CD14-positive monocyte (primary cell): Measurements from ENCODE around the gene CRYBA4. TPM values are rescaled to one million over a fixed set of nuclear protein-coding genes. Genes with fewer than 3 reads are reported as not detected.

ENCODE experiments used
- DNase-seq, 3 donors: peaks; one replicate each; pipeline ENCODE4 v3.0.0-alpha.2; 2011 to 2022
- H2AFZ ChIP-seq: 2 replicates; pipeline ENCODE4 v1.6.0; 2012; ENCODE audit warnings: mild to moderate bottlenecking, low read depth, low read length, inconsistent platforms; ENCODE audit not compliant: insufficient read depth, poor library complexity, severe bottlenecking
- H3K27ac ChIP-seq, 2 donors: 1 replicate in 1 of 2; 2 replicates in 1 of 2; pipeline ENCODE4 v1.5.1; 2012 to 2013; ENCODE audit warnings: low read length in 2 of 2, control low read depth in 1 of 2, inconsistent platforms in 1 of 2, low read depth in 1 of 2, mild to moderate bottlenecking in 1 of 2
- H3K27me3 ChIP-seq, 2 donors: one replicate each; pipeline versions ENCODE4 v1.6.0 to v1.6.1; 2011 to 2013; ENCODE audit warnings: low read length in 2 of 2; ENCODE audit not compliant: control insufficient read depth in 2 of 2, insufficient read depth in 2 of 2
- H3K36me3 ChIP-seq, 2 donors: replicated peaks in 1 of 2; 1 replicate in 1 of 2; 2 replicates in 1 of 2; pipeline versions ENCODE4 v1.5.1 to v1.6.1; 2012 to 2013; ENCODE audit warnings: low read length in 2 of 2, control low read depth in 1 of 2, inconsistent platforms in 1 of 2, mild to moderate bottlenecking in 1 of 2; ENCODE audit not compliant: insufficient read depth in 2 of 2, control insufficient read depth in 1 of 2
- H3K4me1 ChIP-seq, 2 donors: 1 replicate in 1 of 2; 2 replicates in 1 of 2; pipeline versions ENCODE4 v1.5.1 to v1.6.1; 2012 to 2013; ENCODE audit warnings: low read length in 2 of 2, control low read depth in 1 of 2, inconsistent platforms in 1 of 2, mild to moderate bottlenecking in 1 of 2, moderate library complexity in 1 of 2; ENCODE audit not compliant: insufficient read depth in 2 of 2, control insufficient read depth in 1 of 2
- H3K4me2 ChIP-seq: replicated peaks from 2 replicates; pipeline ENCODE3; 2012; ENCODE audit warnings: low read length, moderate library complexity, mild to moderate bottlenecking; ENCODE audit not compliant: poor library complexity, severe bottlenecking; ENCODE audit errors: extremely low read depth
- H3K4me3 ChIP-seq, 3 experiments: fragments of 200-600 bp in 1 of 3; sonication (generic) in 1 of 3; replicated peaks in 1 of 3; 1 replicate in 2 of 3; 2 replicates in 1 of 3; pipeline ENCODE4 v1.5.1; 2011 to 2013; ENCODE audit warnings: low read length in 3 of 3, mild to moderate bottlenecking in 3 of 3, control low read depth in 2 of 3, low read depth in 2 of 3, inconsistent platforms in 1 of 3, moderate library complexity in 1 of 3
- H3K79me2 ChIP-seq: 2 replicates; pipeline ENCODE4 v1.6.0; 2012; ENCODE audit warnings: mild to moderate bottlenecking, control low read depth, inconsistent platforms, low read length, moderate library complexity; ENCODE audit not compliant: insufficient read depth
- H3K9ac ChIP-seq: 2 replicates; pipeline ENCODE4 v1.6.0; 2017; ENCODE audit warnings: low read length, mild to moderate bottlenecking; ENCODE audit not compliant: insufficient read depth, poor library complexity, severe bottlenecking
- H3K9me3 ChIP-seq, 2 donors: replicated peaks in 1 of 2; 1 replicate in 1 of 2; 2 replicates in 1 of 2; pipeline versions ENCODE4 v1.5.1 to v1.6.1; 2012 to 2013; ENCODE audit warnings: low read length in 2 of 2, control low read depth in 1 of 2; ENCODE audit not compliant: control insufficient read depth in 1 of 2, insufficient read depth in 1 of 2
- H4K20me1 ChIP-seq: 2 replicates; pipeline ENCODE4 v1.6.0; 2012; ENCODE audit warnings: mild to moderate bottlenecking, low read length, control low read depth, moderate library complexity; ENCODE audit not compliant: insufficient read depth
- H3K27ac Mint-ChIP-seq, 7 donors: one replicate each; pipeline ENCODE4 v1.8.0; 2020; ENCODE audit warnings: mild to moderate bottlenecking in 7 of 7, mixed read lengths in 7 of 7, moderate library complexity in 6 of 7, inconsistent platforms in 2 of 7
- H3K27me3 Mint-ChIP-seq, 3 donors: one replicate each; pipeline ENCODE4 v1.8.0; 2021 to 2022; ENCODE audit warnings: low read depth in 3 of 3, mild to moderate bottlenecking in 3 of 3, mixed read lengths in 3 of 3, moderate library complexity in 3 of 3, inconsistent platforms in 1 of 3
- H3K36me3 Mint-ChIP-seq, 2 donors: one replicate each; pipeline ENCODE4 v1.8.0; 2020; ENCODE audit warnings: mixed read lengths in 2 of 2, inconsistent platforms in 1 of 2, mild to moderate bottlenecking in 1 of 2
- H3K4me1 Mint-ChIP-seq: one replicate; pipeline ENCODE4 v1.8.0; 2020; ENCODE audit warnings: mild to moderate bottlenecking, mixed read lengths
- H3K4me3 Mint-ChIP-seq, 2 donors: one replicate each; pipeline ENCODE4 v1.8.0; 2020; ENCODE audit warnings: mild to moderate bottlenecking in 2 of 2, mixed read lengths in 2 of 2, moderate library complexity in 1 of 2
- H3K9me3 Mint-ChIP-seq, 7 donors: one replicate each; pipeline ENCODE4 v1.8.0; 2020 to 2022; ENCODE audit warnings: mixed read lengths in 7 of 7, mild to moderate bottlenecking in 6 of 7, moderate library complexity in 6 of 7, inconsistent platforms in 2 of 7
- CTCF ChIP-seq: fragments of 200-600 bp; IDR thresholded peaks from one replicate; pipeline ENCODE4 v1.8.0; 2022; ENCODE audit warnings: antibody characterized with exemption, mild to moderate bottlenecking
- WGBS: methylation state at CpG from one replicate; pipeline ENCODE4 v1.1.5; 2013; ENCODE audit warnings: missing lambda C conversion rate; ENCODE audit not compliant: insufficient coverage; 5-methylcytosine and 5-hydroxymethylcytosine counted together
- intact Hi-C, 2 donors: fragments of 100-400 bp; cut with micrococcal nuclease; formaldehyde crosslinking; loops; one replicate each; pipeline versions ENCODE4 v1.15.0 to v1.15.1; 2023
- polyA plus RNA-seq, 3 donors: library from polyadenylated mRNA; depleted of rRNA in 1 of 3; unstranded in 2 of 3; stranded (reverse) in 1 of 3; fragments of 300-500 nt in 2 of 3; fragments of >200 nt in 1 of 3; fragmentation: Illumina TruSeq in 2 of 3; gene quantifications; 1 replicate in 2 of 3; 2 replicates in 1 of 3; pipeline ENCODE4 v1.2.3, GENCODE V29; 2012 to 2021

CRYBA4 gene
- polyA plus RNA-seq, 3 donors, result not detected

- intact Hi-C loops, result no loop called here
- Histone ChIP-seq H3K9me3 (no peaks in the 10 kb centered on the region), H4K20me1 (no peaks in the 10 kb centered on the region), H3K36me3 (no peaks in the 10 kb centered on the region), H3K27ac (no peak overlapping the region), H3K4me3 (no peak overlapping the region), H3K27me3 (no peaks in the 10 kb centered on the region), H2AFZ (no peak overlapping the region), H3K9ac (no peak overlapping the region), H3K4me1 (peaks cover 8 to 11% of the 10 kb centered on the region in 2 donors), H3K79me2 (no peaks in the 10 kb centered on the region), H3K4me2 (no peak overlapping the region)
- H3K9me3 Mint-ChIP-seq, result no peaks in the 10 kb centered on the region
- H3K36me3 Mint-ChIP-seq, result no peaks in the 10 kb centered on the region
- peaks cover 1 to 5% (median 1%) of the 10 kb centered on the region in 3 donors for H3K27me3 Mint-ChIP-seq
- 100% methylated on average over 2 of the region's 2 CpGs for WGBS
- DNase-seq, result no peak
- TF ChIP-seq CTCF, result no peak
- no peak overlapping the region for H3K4me3 Mint-ChIP-seq
- H3K27ac Mint-ChIP-seq, result no peak overlapping the region
- peaks cover 15% of the 10 kb centered on the region for H3K4me1 Mint-ChIP-seq
These were observed 12.5 kb upstream of the CRYBA4 start for GRCh38 chr22:26609287-26609686.

GRCh38 chr22:26610072-26610958, 11.4 kb upstream of the CRYBA4 start:
- no peak overlapping the region for H3K4me3 Mint-ChIP-seq
- DNase-seq, result peak in 1 of 3 donors; percentile 19
- Histone ChIP-seq H3K27me3 (no peaks in the 10 kb centered on the region), H3K9me3 (no peaks in the 10 kb centered on the region), H3K4me3 (no peak overlapping the region), H3K9ac (no peak overlapping the region), H4K20me1 (no peaks in the 10 kb centered on the region), H3K4me2 (no peak overlapping the region), H3K27ac (no peak overlapping the region), H3K36me3 (no peaks in the 10 kb centered on the region), H3K4me1 (peaks cover 8 to 11% of the 10 kb centered on the region in 2 donors), H2AFZ (no peak overlapping the region), H3K79me2 (no peaks in the 10 kb centered on the region)
- H3K27me3 Mint-ChIP-seq, result peaks cover 1 to 5% (median 1%) of the 10 kb centered on the region in 3 donors
- peaks cover 14% of the 10 kb centered on the region for H3K4me1 Mint-ChIP-seq
- WGBS, result 60% methylated on average over 11 of the region's 12 CpGs
- no peak for TF ChIP-seq CTCF
- intact Hi-C loops, result no loop called here
- no peaks in the 10 kb centered on the region for H3K9me3 Mint-ChIP-seq
- H3K36me3 Mint-ChIP-seq, result no peaks in the 10 kb centered on the region
- H3K27ac Mint-ChIP-seq, result peak overlapping the region in 4 of 7 donors; percentile 12 to 84 (median 38)
